ENCODE measurements around the gene MRPL53.

MRPL53 gene

DNA sequence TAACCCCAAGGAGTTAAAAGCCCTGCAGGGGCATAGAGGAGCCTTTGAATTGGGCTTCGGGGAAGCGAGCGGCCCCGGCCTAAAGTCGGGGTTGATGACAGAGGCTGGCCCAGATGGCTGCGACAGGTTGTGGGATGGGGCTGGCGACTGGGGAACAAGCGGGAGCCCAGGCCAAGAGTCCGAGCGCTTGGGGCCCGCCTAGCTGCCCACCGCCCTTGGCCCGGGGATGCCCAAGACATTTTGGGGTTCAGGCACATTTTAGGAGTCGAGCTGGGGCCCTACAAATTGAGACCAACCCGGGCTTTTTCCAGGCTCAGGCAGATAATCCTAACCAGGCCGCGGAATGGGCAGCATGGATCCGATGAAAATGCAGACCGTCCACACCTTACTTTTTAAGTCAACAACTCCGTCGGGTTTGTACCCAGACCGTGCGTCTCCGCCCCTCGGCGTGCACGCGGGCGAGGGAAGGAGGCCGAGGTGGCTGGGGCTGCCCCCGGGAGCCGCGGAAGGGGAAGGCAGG is 31.2 kb downstream of the MRPL53 start:
- no peak overlapping the region for H3K4me3 ChIP-seq (replicated peaks; ENCODE audit: insufficient read depth, low read length)
- no peak for TF ChIP-seq SPI1 (IDR thresholded peaks at IDR 0.05; ENCODE audit: borderline replicate concordance, low read depth)
- TF ChIP-seq REST (IDR thresholded peaks at IDR 0.05; ENCODE audit: insufficient replicate concordance, low read depth), result no peak
- TF ChIP-seq CTCF (IDR thresholded peaks at IDR 0.05; ENCODE audit: insufficient read depth, low read length), result no peak
- no peak for TF ChIP-seq GABPA (IDR thresholded peaks at IDR 0.05; ENCODE audit: low read depth)
- TF ChIP-seq POLR2AphosphoS5 (IDR thresholded peaks at IDR 0.05; ENCODE audit: low read depth), result no peak
- peaks cover 55% of the 10 kb centered on the region for H3K27me3 ChIP-seq (ENCODE audit: insufficient read depth, poor library complexity, severe bottlenecking)
- DNase-seq (ENCODE audit: low read depth in 1 of 2, low spot score in 1 of 2), result no peak
- no peak overlapping the region for H3K27ac ChIP-seq (replicated peaks)

- DNase-seq (ENCODE audit: low read depth in 1 of 2, low spot score in 1 of 2), result no peak
- Histone ChIP-seq H3K27ac (replicated peaks) (no peak overlapping the region), H3K27me3 (ENCODE audit: insufficient read depth, poor library complexity, severe bottlenecking) (peaks cover 55% of the 10 kb centered on the region), H3K4me3 (replicated peaks; ENCODE audit: insufficient read depth, low read length) (no peak overlapping the region)
- no peak for TF ChIP-seq SPI1 (IDR thresholded peaks at IDR 0.05; ENCODE audit: borderline replicate concordance, low read depth)
Observed at GRCh38 chr2:74440378-74441169, 31.9 kb downstream of the MRPL53 start.

GRCh38 chr2:74439803-74440377 is 32.6 kb downstream of the MRPL53 start:
- H3K4me3 ChIP-seq (replicated peaks; ENCODE audit: insufficient read depth, low read length), result no peak overlapping the region
- no peak for DNase-seq (ENCODE audit: low read depth in 1 of 2, low spot score in 1 of 2)
- TF ChIP-seq POLR2AphosphoS5 (IDR thresholded peaks at IDR 0.05; ENCODE audit: low read depth), result no peak
- TF ChIP-seq SPI1 (IDR thresholded peaks at IDR 0.05; ENCODE audit: borderline replicate concordance, low read depth), result no peak
- no peak for TF ChIP-seq GABPA (IDR thresholded peaks at IDR 0.05; ENCODE audit: low read depth)
- TF ChIP-seq REST (IDR thresholded peaks at IDR 0.05; ENCODE audit: insufficient replicate concordance, low read depth), result no peak
- TF ChIP-seq CTCF (IDR thresholded peaks at IDR 0.05; ENCODE audit: insufficient read depth, low read length), result no peak
- H3K27me3 ChIP-seq (ENCODE audit: insufficient read depth, poor library complexity, severe bottlenecking), result peaks cover 55% of the 10 kb centered on the region
- no peak overlapping the region for H3K27ac ChIP-seq (replicated peaks)

GRCh38 chr2:74439373-74439772 is 33.1 kb downstream of the MRPL53 start:
- no peak for TF ChIP-seq REST (IDR thresholded peaks at IDR 0.05; ENCODE audit: insufficient replicate concordance, low read depth)
- no peak for TF ChIP-seq GABPA (IDR thresholded peaks at IDR 0.05; ENCODE audit: low read depth)
- TF ChIP-seq SPI1 (IDR thresholded peaks at IDR 0.05; ENCODE audit: borderline replicate concordance, low read depth), result no peak
- no peak for TF ChIP-seq CTCF (IDR thresholded peaks at IDR 0.05; ENCODE audit: insufficient read depth, low read length)
- TF ChIP-seq POLR2AphosphoS5 (IDR thresholded peaks at IDR 0.05; ENCODE audit: low read depth), result no peak
- H3K4me3 ChIP-seq (replicated peaks; ENCODE audit: insufficient read depth, low read length), result no peak overlapping the region
- peaks cover 51% of the 10 kb centered on the region for H3K27me3 ChIP-seq (ENCODE audit: insufficient read depth, poor library complexity, severe bottlenecking)
- DNase-seq (ENCODE audit: low read depth in 1 of 2, low spot score in 1 of 2), result no peak
- H3K27ac ChIP-seq (replicated peaks), result no peak overlapping the region
